Hepatocyte (in vitro differentiated cells): ENCODE data around the gene LRRC52.

Experiments used
- CTCF ChIP-seq: fragments of 200-600 bp; sonication (generic); IDR thresholded peaks from 2 replicates; pipeline ENCODE4 v1.5.1; 2016; ENCODE audit warnings: antibody characterized with exemption, mild to moderate bottlenecking; ENCODE audit not compliant: poor library complexity
- EZH2 ChIP-seq: fragments of 200-600 bp; sonication (generic); IDR thresholded peaks from 2 replicates; pipeline ENCODE4 v1.6.1; 2016; ENCODE audit warnings: antibody characterized with exemption, mild to moderate bottlenecking, borderline replicate concordance
- EZH2phosphoT487 ChIP-seq: fragments of 200-600 bp; sonication (generic); IDR thresholded peaks from one replicate; pipeline ENCODE4 v1.6.1; 2018; ENCODE audit warnings: antibody characterized with exemption, mild to moderate bottlenecking, low read depth, moderate library complexity; ENCODE audit not compliant: unreplicated experiment, severe bottlenecking

GRCh38 chr1:165577707-165578106 lies 33.9 kb downstream of the LRRC52 start:
- TF ChIP-seq CTCF (no peak), EZH2phosphoT487 (no peak), EZH2 (no peak)
